ENCODE measurements around the gene SCN10A. TPM values are rescaled to one million over a fixed set of nuclear protein-coding genes. Genes with fewer than 3 reads are reported as not detected.

The SCN10A gene
- under 0.01 TPM in 1 of 2 replicates, not detected in the other for total RNA-seq

GRCh38 chr3:38816026-38816425, at the start of gene SCN10A:
TSS of gene SCN10A (minus strand) at chr3:38816217. CDS start at chr3:38794010, 22,207 bp downstream.

GRCh38 chr3:38649500-38650247, 166.3 kb downstream of the SCN10A start, which contains the start of gene SCN5A:
TSS of gene SCN5A (minus strand) at chr3:38649687. CDS start at chr3:38633307, 16,380 bp downstream.

Other genes starting within 250 kb of the SCN10A start
- gene SCN5A, start 166.5 kb downstream of the SCN10A start, total RNA-seq, result 1.6 and 5.2 TPM in 2 replicates
- gene SCN11A, start 235.7 kb upstream of the SCN10A start, total RNA-seq, result under 0.01 and 0.06 TPM in 2 replicates
- gene WDR48, start 235.8 kb upstream of the SCN10A start, total RNA-seq, result 24.4 and 52.6 TPM in 2 replicates